ENCODE data around the gene HIVEP1. TPM values are rescaled to one million over a fixed set of nuclear protein-coding genes. Genes with fewer than 3 reads are reported as not detected.

HIVEP1 gene
- total and polyA plus RNA-seq, 2 of the 8 experiments (the other 6 are each of a cell fraction or from before 2014, with no cell fraction given) = 22.6 to 23.1 TPM

- FAIRE-seq = no peak
- Histone ChIP-seq H4K20me1 (replicated peaks in 1 of 2; ENCODE audit: control insufficient read depth in 1 of 2, insufficient read depth in 2 of 2, low read length in 2 of 2) (no peaks in the 10 kb centered on the region), H3K23me2 (ENCODE audit: low read depth, low read length) (no peaks in the 10 kb centered on the region), H3K79me1 (ENCODE audit: low read depth, low read length) (no peaks in the 10 kb centered on the region; the same call in 1 of the 2 replicates), H2AFZ (ENCODE audit: low read length) (no peak overlapping the region), H3K4me3 (ENCODE audit: extremely low read depth in 1 of 4, insufficient read depth in 2 of 4, low read depth in 3 of 4, low read length in 4 of 4) (no peak overlapping the region), H4K5ac (ENCODE audit: insufficient read length, low read depth, low read length) (no peak overlapping the region), H3K4me1 (replicated peaks in 1 of 4; ENCODE audit: control insufficient read depth in 3 of 4, insufficient read depth in 4 of 4, low read length in 3 of 4) (peaks cover 0 to 9% (median 3%) of the 10 kb centered on the region in 4 experiments; a peak in 3 of 7 replicates), H3K27ac (ENCODE audit: low read depth, low read length) (no peak overlapping the region), H2BK5ac (ENCODE audit: low read depth, low read length) (no peak overlapping the region), H3K27me3 (replicated peaks in 1 of 4; ENCODE audit: control insufficient read depth in 3 of 4, extremely low read depth in 1 of 4, insufficient read depth in 3 of 4, low read length in 3 of 4) (no peaks in the 10 kb centered on the region), H2BK15ac (ENCODE audit: low read length) (no peak overlapping the region), H3K4me2 (ENCODE audit: insufficient read depth in 1 of 2, low read depth in 2 of 2, low read length in 2 of 2) (no peak overlapping the region; a peak in 1 of 4 replicates), H3K79me2 (ENCODE audit: control insufficient read depth in 1 of 2, insufficient read depth in 2 of 2, low read length in 2 of 2) (peaks cover 0 to 35% of the 10 kb centered on the region in 2 experiments; a peak in 2 of 4 replicates), H2BK120ac (replicated peaks; ENCODE audit: low read depth, low read length) (no peak overlapping the region), H3K56ac (replicated peaks; ENCODE audit: insufficient read length, low read depth, low read length) (no peak overlapping the region), H3K4ac (replicated peaks; ENCODE audit: insufficient read length, low read depth, low read length) (no peak overlapping the region), H3K23ac (ENCODE audit: insufficient read length) (no peak overlapping the region), H4K8ac (ENCODE audit: extremely low read depth, insufficient read depth, low read length) (no peak overlapping the region), H3K9ac (replicated peaks in 1 of 4; ENCODE audit: extremely low read depth in 1 of 4, low read depth in 3 of 4, low read length in 3 of 4) (no peak overlapping the region), H2AK5ac (ENCODE audit: low read depth, low read length) (no peak overlapping the region), H2BK20ac (ENCODE audit: low read length) (no peak overlapping the region), H3K14ac (ENCODE audit: insufficient read length) (no peak overlapping the region), H3K9me3 (ENCODE audit: insufficient read depth in 2 of 2, low read depth in 1 of 2, low read length in 1 of 2) (no peaks in the 10 kb centered on the region; a peak in 2 of 4 replicates), H2BK12ac (ENCODE audit: low read depth, low read length) (no peak overlapping the region), H3K18ac (ENCODE audit: extremely low read depth, low read length) (no peak overlapping the region), H4K91ac (replicated peaks; ENCODE audit: insufficient read length, low read length) (no peak overlapping the region), H3K36me3 (ENCODE audit: control insufficient read depth in 2 of 4, insufficient read depth in 4 of 4, low read length in 3 of 4) (peaks cover 0 to 12% (median 8%) of the 10 kb centered on the region in 4 experiments; a peak in 4 of 8 replicates)
- TF ChIP-seq BACH1 (IDR thresholded peaks at IDR 0.05; ENCODE audit: low read length) (no peak), HDAC6 (IDR thresholded peaks at IDR 0.05; ENCODE audit: low read depth, low read length) (no peak), CHD2 (IDR thresholded peaks at IDR 0.05; ENCODE audit: low read length) (no peak), MAFK (IDR thresholded peaks at IDR 0.05; ENCODE audit: low read depth, low read length) (no peak), TEAD4 (IDR thresholded peaks at IDR 0.05; ENCODE audit: low read depth, low read length) (no peak)
- ChIA-PET CTCF (ENCODE audit: partially characterized antibody) (no interaction called here), POLR2A (ENCODE audit: partially characterized antibody) (no interaction called here)
- WGBS, 2 experiments (ENCODE audit: extremely low coverage in 1 of 2, insufficient coverage in 1 of 2, insufficient read length in 1 of 2, insufficient replicate concordance in 2 of 2, low coverage in 1 of 2, low lambda C conversion rate in 2 of 2, missing lambda C conversion rate in 1 of 2) = 70% methylated on average over 2 of the region's 2 CpGs; no CpG with 5 or more reads in 1 of the 2 experiments
- no peak for DNase-seq (ENCODE audit: low read depth in 1 of 2, low spot score in 2 of 2)
Measured at GRCh38 chr6:12111363-12111670, 99.2 kb downstream of the HIVEP1 start.
